Glutamatergic neuron (in vitro differentiated cells): ENCODE measurements around the gene FAM83D. TPM values are rescaled to one million over a fixed set of nuclear protein-coding genes. Genes with fewer than 3 reads are reported as not detected.

ENCODE experiments used
- DNase-seq: peaks from one replicate; pipeline ENCODE4 v3.0.0; 2022
- H3K27ac Mint-ChIP-seq: one replicate; pipeline ENCODE4 v1.8.0; 2020; ENCODE audit warnings: mild to moderate bottlenecking, mixed read lengths, inconsistent platforms; ENCODE audit not compliant: unreplicated experiment
- H3K27me3 Mint-ChIP-seq: one replicate; pipeline ENCODE4 v1.8.0; 2020; ENCODE audit warnings: mild to moderate bottlenecking, moderate library complexity, mixed read lengths, inconsistent platforms; ENCODE audit not compliant: unreplicated experiment
- H3K36me3 Mint-ChIP-seq: one replicate; pipeline ENCODE4 v1.8.0; 2020; ENCODE audit warnings: mild to moderate bottlenecking, mixed read lengths, inconsistent platforms; ENCODE audit not compliant: unreplicated experiment
- H3K4me1 Mint-ChIP-seq: one replicate; pipeline ENCODE4 v1.8.0; 2020; ENCODE audit warnings: mild to moderate bottlenecking, low read depth, mixed read lengths, inconsistent platforms; ENCODE audit not compliant: unreplicated experiment
- H3K4me3 Mint-ChIP-seq: one replicate; pipeline ENCODE4 v1.8.0; 2020; ENCODE audit warnings: mild to moderate bottlenecking, mixed read lengths, inconsistent platforms; ENCODE audit not compliant: unreplicated experiment
- H3K9me3 Mint-ChIP-seq: one replicate; pipeline ENCODE4 v1.8.0; 2020; ENCODE audit warnings: mild to moderate bottlenecking, moderate library complexity, mixed read lengths, inconsistent platforms; ENCODE audit not compliant: unreplicated experiment
- total RNA-seq: library from RNA; stranded (reverse); fragmentation: NEBNext Ultra II Directional; extraction: Animal tissue kit (Norgen Biotek cat#: 25700); gene quantifications from one replicate; pipeline ENCODE4 v1.2.1, GENCODE V29; 2021; ENCODE audit not compliant: unreplicated experiment
- TF ChIP-seq, protein P1 (sequence below): fragments of 200-600 bp; sonication (generic); IDR thresholded peaks from one replicate; pipeline ENCODE4 v1.5.0; 2021; ENCODE audit not compliant: partially characterized antibody, unreplicated experiment

FAM83D gene
- total RNA-seq, 1 donor from 2014 or later: 4.9 TPM

DNA sequence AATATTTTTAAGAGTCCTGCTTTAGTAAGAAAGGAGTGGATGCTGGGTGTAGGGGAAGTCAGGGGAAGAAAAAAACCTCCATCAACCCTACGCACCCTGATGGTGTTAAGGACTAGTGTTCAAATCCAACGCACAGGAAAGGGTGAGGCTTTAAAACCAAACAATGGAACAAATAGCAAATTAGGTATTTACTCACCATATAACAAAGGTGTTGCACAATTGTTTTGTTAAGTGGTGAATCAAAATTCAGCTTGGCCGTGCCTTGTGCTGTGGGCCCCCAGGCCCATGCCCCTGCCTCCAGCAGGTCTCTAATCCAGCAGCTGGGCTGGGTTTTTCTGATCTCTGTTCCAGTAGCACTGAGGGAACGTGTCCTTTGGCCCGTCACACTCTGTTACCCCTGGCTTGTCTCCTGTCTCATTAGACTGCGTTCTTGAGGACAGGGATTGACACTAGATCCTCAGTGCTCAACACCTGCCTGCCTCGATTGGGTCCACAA lies 11.8 kb downstream of the FAM83D start:
- TF ChIP-seq, protein P1, sequence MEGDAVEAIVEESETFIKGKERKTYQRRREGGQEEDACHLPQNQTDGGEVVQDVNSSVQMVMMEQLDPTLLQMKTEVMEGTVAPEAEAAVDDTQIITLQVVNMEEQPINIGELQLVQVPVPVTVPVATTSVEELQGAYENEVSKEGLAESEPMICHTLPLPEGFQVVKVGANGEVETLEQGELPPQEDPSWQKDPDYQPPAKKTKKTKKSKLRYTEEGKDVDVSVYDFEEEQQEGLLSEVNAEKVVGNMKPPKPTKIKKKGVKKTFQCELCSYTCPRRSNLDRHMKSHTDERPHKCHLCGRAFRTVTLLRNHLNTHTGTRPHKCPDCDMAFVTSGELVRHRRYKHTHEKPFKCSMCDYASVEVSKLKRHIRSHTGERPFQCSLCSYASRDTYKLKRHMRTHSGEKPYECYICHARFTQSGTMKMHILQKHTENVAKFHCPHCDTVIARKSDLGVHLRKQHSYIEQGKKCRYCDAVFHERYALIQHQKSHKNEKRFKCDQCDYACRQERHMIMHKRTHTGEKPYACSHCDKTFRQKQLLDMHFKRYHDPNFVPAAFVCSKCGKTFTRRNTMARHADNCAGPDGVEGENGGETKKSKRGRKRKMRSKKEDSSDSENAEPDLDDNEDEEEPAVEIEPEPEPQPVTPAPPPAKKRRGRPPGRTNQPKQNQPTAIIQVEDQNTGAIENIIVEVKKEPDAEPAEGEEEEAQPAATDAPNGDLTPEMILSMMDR: no peak
- peaks cover 2% of the 10 kb centered on the region for H3K9me3 Mint-ChIP-seq
- no peak for DNase-seq
- H3K4me3 Mint-ChIP-seq: no peak overlapping the region
- no peaks in the 10 kb centered on the region for H3K36me3 Mint-ChIP-seq
- H3K27ac Mint-ChIP-seq: no peak overlapping the region
- H3K4me1 Mint-ChIP-seq: no peaks in the 10 kb centered on the region
- H3K27me3 Mint-ChIP-seq: no peaks in the 10 kb centered on the region

DNA sequence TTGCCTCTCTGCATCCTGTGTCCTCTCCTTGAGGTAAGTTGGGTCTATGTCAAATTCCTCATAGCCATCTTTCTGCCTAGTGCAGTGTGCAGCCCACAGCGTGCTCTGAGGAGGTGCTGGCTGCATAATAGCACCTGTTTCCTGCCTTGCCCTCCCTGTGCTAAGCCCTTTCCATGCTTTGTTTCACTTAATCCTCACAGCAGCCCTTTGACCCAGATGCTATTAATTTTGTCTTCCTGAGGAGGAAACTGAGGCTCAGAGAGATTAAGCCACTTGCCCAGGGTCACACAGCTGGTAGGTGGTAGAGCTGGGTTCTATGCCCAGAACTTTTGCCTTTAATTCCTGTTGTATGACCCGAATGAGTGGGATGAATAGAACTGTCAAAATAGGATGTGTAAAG lies 13.5 kb downstream of the FAM83D start:
- TF ChIP-seq, protein P1: no peak
- H3K27ac Mint-ChIP-seq: no peak overlapping the region
- no peaks in the 10 kb centered on the region for H3K27me3 Mint-ChIP-seq

DNA sequence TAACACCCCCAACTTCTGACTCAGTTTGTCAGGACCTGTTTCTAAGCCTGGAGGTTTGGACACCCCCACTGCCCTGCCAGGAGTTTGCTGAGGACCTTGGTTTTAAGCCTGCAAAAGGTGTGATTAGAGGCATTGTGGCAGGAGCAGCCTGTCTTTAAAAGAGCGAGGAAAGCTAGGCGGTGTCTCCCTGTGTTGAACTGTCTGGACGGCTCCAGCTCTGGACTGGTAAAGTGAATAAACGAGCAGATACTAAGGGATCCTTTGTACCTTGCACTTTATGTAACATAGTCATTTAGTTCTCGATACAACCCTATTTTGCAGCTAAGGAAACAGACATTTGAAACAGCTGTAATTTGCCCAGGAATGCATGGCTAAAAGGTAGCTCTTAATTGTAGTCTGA lies 14.4 kb downstream of the FAM83D start:
- H3K4me1 Mint-ChIP-seq: no peaks in the 10 kb centered on the region
- DNase-seq: no peak
- H3K4me3 Mint-ChIP-seq: no peak overlapping the region
- no peak overlapping the region for H3K27ac Mint-ChIP-seq
- no peaks in the 10 kb centered on the region for H3K36me3 Mint-ChIP-seq
- H3K27me3 Mint-ChIP-seq: no peaks in the 10 kb centered on the region
- H3K9me3 Mint-ChIP-seq: peaks cover 2% of the 10 kb centered on the region
- TF ChIP-seq, protein P1: no peak

More for the DNA sequence above, 13.5 kb downstream of the FAM83D start:
- Mint-ChIP-seq H3K4me1 (no peaks in the 10 kb centered on the region), H3K36me3 (no peaks in the 10 kb centered on the region), H3K9me3 (peaks cover 2% of the 10 kb centered on the region), H3K4me3 (no peak overlapping the region)
- DNase-seq: no peak

DNA sequence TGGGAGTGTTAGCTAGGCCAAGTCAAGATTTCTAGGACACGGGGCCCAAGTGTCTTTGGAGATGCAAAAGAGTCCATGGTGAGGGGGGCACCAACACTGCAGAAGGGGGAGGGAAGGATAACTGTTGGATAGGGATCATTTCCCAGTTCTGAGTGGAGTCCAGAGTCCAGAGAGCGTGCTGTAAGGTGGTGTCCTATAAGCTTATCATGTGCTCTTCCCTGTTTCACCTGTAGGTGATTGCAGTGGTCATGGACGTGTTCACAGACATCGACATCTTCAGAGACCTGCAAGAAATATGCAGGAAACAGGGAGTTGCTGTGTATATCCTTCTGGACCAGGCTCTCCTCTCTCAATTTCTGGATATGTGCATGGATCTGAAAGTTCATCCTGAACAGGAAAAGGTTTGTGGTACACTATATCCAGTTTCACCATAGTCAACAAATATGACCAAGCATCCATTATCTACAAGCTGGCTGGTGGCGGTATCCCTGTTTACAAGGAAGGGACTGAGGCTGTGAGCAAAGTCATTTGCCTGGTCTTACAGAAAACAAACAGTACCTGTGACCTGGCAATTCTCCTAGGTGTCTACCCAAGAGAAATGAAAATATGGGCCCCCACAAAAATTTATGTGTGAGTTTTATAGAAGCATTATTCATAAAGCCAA lies 15.6 kb downstream of the FAM83D start:
- peaks cover 2% of the 10 kb centered on the region for H3K9me3 Mint-ChIP-seq
- TF ChIP-seq, protein P1: peak; percentile 13
- H3K4me3 Mint-ChIP-seq: no peak overlapping the region
- H3K36me3 Mint-ChIP-seq: no peaks in the 10 kb centered on the region
- DNase-seq: no peak
- H3K4me1 Mint-ChIP-seq: no peaks in the 10 kb centered on the region
- no peaks in the 10 kb centered on the region for H3K27me3 Mint-ChIP-seq
- H3K27ac Mint-ChIP-seq: no peak overlapping the region

DNA sequence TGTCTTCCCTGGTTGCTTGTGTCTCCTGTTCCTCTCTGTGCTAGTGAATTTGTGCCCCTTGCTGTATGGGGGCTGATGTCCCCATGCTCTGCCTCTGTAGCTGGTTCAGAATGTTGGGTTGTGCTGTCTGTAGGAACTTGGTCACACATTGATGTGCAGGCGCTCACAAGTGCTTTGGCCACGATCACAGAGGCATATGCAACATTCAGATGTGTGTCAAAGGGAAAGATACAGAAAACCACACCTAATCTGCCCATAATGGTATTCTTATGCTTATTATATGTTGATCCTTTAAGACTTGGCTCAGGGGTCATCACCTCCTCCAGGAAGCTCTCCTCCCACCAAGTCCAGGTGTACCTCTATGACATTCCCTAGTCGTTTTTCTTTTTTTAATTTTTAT lies 18.8 kb downstream of the FAM83D start:
- Mint-ChIP-seq H3K36me3 (no peaks in the 10 kb centered on the region), H3K9me3 (no peaks in the 10 kb centered on the region)
- TF ChIP-seq, protein P1: no peak

More for the DNA sequence above, 18.8 kb downstream of the FAM83D start:
- Mint-ChIP-seq H3K27ac (no peak overlapping the region), H3K4me1 (no peaks in the 10 kb centered on the region), H3K27me3 (no peaks in the 10 kb centered on the region), H3K4me3 (no peak overlapping the region)
- no peak for DNase-seq
